Activated CD4-positive, alpha-beta T cell treated with anti-CD3 and anti-CD28 coated beads for 36 hours (primary cell): ENCODE data around the gene GNAS. TPM values are rescaled to one million over a fixed set of nuclear protein-coding genes. Genes with fewer than 3 reads are reported as not detected.

ENCODE experiments used
- ATAC-seq: fragments of 200-7000 bp; cut with Tn5 transposase; one replicate; pipeline ENCODE4 v1.10.0; 2021; ENCODE audit warnings: mild to moderate bottlenecking, moderate library complexity
- CTCF ChIA-PET: fragments of 350-600 bp; sonication (Branson Sonifier 250); formaldehyde crosslinking; loops from one replicate; lab custom pipeline; 2021; ENCODE audit warnings: antibody characterized with exemption; lab: Charles Lee
- POLR2A ChIA-PET: fragments of 350-600 bp; sonication (Branson Sonifier 250); formaldehyde crosslinking; loops from one replicate; lab custom pipeline; 2021; ENCODE audit warnings: antibody characterized with exemption, inconsistent platforms; lab: Charles Lee
- DNase-seq: peaks from one replicate; pipeline ENCODE4 v3.0.0-alpha.2; 2020
- H3K27ac Mint-ChIP-seq: one replicate; pipeline ENCODE4 v1.8.0; 2021; ENCODE audit warnings: mixed read lengths
- H3K27me3 Mint-ChIP-seq: one replicate; pipeline ENCODE4 v1.8.0; 2021; ENCODE audit warnings: mixed read lengths
- H3K36me3 Mint-ChIP-seq: one replicate; pipeline ENCODE4 v1.8.0; 2021; ENCODE audit warnings: low read depth, mixed read lengths
- H3K4me1 Mint-ChIP-seq: one replicate; pipeline ENCODE4 v1.8.0; 2021; ENCODE audit warnings: mixed read lengths
- H3K4me3 Mint-ChIP-seq: one replicate; pipeline ENCODE4 v1.8.0; 2021; ENCODE audit warnings: mild to moderate bottlenecking, moderate library complexity, mixed read lengths
- H3K9me3 Mint-ChIP-seq: one replicate; pipeline ENCODE4 v1.8.0; 2021; ENCODE audit warnings: low read depth, mixed read lengths
- intact Hi-C, 2 experiments: fragments of 100-400 bp; cut with DNase I in 1 of 2; cut with micrococcal nuclease in 1 of 2; formaldehyde crosslinking; loops; one replicate each; pipeline versions ENCODE4 v1.14.2 to v1.15.1; 2022 to 2024; cut with DNase I, micrococcal nuclease
- total RNA-seq, 2 experiments: library from RNA; stranded (reverse); gene quantifications; one replicate each; pipeline ENCODE4 v1.2.3, GENCODE V29; 2021

Gene GNAS
- total RNA-seq, 2 experiments from 2014 or later: 713 to 965 TPM

GRCh38 chr20:58868795-58869194 lies 16.3 kb downstream of the GNAS start:
- no peaks in the 10 kb centered on the region for H3K9me3 Mint-ChIP-seq
- H3K36me3 Mint-ChIP-seq: no peaks in the 10 kb centered on the region
- no peak for ATAC-seq
- no peaks in the 10 kb centered on the region for H3K27me3 Mint-ChIP-seq
- intact Hi-C loops: loop anchor here (5.0 to 10.0 kb wide), 2 partner anchors 626 to 629 kb away; no protein-coding TSS in a partner anchor
- no peak overlapping the region for H3K4me3 Mint-ChIP-seq
- CTCF ChIA-PET: interaction anchor here (2.2 kb wide), 1 partner anchor 339 kb away, joined by 14 read pairs; no protein-coding TSS in a partner anchor
- no peak overlapping the region for H3K27ac Mint-ChIP-seq
- DNase-seq: peak; percentile 19
- POLR2A ChIA-PET: no interaction called here
- H3K4me1 Mint-ChIP-seq: peaks cover 11% of the 10 kb centered on the region

GRCh38 chr20:58869662-58870227 lies 17.2 kb downstream of the GNAS start:
- intact Hi-C loops: loop anchor here (1.0 to 10.0 kb wide), 7 partner anchors 208 to 628 kb away; no protein-coding TSS in a partner anchor
- ChIA-PET POLR2A (no interaction called here), CTCF (interaction anchor here (0.6 to 2.4 kb wide), 22 partner anchors 10 to 626 kb away, joined by 3 to 17 read pairs (median 4); no protein-coding TSS in a partner anchor)
- H3K9me3 Mint-ChIP-seq: no peaks in the 10 kb centered on the region
- H3K27ac Mint-ChIP-seq: peak overlapping the region; percentile 27
- no peak overlapping the region for H3K4me3 Mint-ChIP-seq
- no peaks in the 10 kb centered on the region for H3K27me3 Mint-ChIP-seq
- no peak for ATAC-seq
- H3K4me1 Mint-ChIP-seq: peaks cover 11% of the 10 kb centered on the region
- DNase-seq: no peak
- H3K36me3 Mint-ChIP-seq: no peaks in the 10 kb centered on the region

DNA sequence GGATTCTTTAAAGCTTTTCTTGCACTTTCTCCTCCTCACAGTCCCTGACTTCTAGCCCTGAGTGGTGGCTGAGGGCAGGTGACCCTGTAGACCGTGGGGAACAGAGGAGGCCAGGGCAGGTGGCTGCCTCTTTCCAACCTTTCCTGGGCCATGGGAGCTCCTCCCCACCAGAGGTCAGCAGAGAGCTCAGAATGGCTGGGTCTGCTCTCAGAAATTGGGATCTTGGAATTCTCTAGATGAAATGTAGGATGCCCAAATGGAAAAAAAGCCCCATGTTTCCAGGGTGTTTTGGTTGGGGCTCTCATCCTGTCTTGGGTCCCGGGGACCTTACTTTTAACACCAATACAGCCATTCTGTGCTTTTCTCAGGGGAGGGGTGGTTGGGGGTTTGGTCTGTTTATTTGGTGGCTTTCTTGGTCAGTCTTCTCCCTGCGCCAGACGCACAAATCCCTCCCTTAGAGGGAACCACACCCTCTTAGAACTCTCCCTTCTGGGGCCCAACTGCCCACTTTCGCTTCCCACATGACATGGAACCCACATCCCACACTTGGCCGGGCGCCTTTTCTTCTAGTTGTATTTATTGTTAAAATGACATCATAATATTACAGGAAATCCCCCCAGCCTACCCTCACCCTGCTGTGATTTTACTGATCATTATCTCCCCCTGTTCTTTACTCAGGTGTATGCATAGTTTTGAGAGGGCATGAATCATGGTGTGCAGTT lies 17.9 kb downstream of the GNAS start:
- intact Hi-C loops: loop anchor here (1.0 to 5.0 kb wide), 5 partner anchors 207 to 533 kb away; no protein-coding TSS in a partner anchor
- peak; percentile 73 for DNase-seq
- H3K36me3 Mint-ChIP-seq: no peaks in the 10 kb centered on the region
- peak overlapping the region; percentile 27 for H3K27ac Mint-ChIP-seq
- H3K4me1 Mint-ChIP-seq: peaks cover 11% of the 10 kb centered on the region
- no peak overlapping the region for H3K4me3 Mint-ChIP-seq
- no peaks in the 10 kb centered on the region for H3K27me3 Mint-ChIP-seq
- ChIA-PET POLR2A (no interaction called here), CTCF (interaction anchor here (0.6 to 2.4 kb wide), 22 partner anchors 9 to 625 kb away, joined by 3 to 17 read pairs (median 4); no protein-coding TSS in a partner anchor)
- ATAC-seq: peak; percentile 75
- no peaks in the 10 kb centered on the region for H3K9me3 Mint-ChIP-seq

DNA sequence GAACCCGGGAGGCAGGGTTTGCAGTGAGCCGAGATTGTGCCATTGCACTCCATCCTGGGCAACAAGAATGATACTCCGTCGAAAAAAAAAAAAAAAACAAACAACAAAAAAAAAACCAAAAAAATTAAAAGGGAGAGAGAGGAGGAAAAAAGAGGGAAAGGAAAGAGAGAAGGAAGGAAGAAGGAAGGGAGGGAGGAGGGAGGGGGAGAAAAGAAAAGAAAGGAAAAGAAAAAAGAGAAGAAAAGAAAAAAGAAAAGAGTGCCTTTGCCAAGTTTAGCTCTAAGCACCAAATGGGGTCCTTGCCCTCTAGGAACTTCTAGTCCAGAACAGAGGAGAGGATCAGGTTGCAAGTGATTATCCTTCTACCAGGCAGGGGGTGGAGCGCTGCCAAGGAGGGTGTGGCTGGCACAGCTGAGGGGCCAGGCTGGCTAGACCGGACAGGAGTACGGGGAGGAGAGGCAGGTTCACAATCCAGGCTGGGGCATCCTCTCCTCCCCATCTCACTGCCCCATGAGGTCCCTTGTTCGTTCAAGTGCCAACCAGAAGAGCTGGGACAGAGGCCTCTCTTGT lies 19.1 kb downstream of the GNAS start:
- ATAC-seq (no peak), DNase-seq (no peak)
- Mint-ChIP-seq H3K9me3 (no peaks in the 10 kb centered on the region), H3K36me3 (no peaks in the 10 kb centered on the region), H3K27me3 (no peaks in the 10 kb centered on the region), H3K4me1 (peaks cover 11% of the 10 kb centered on the region), H3K27ac (no peak overlapping the region), H3K4me3 (no peak overlapping the region)
- ChIA-PET POLR2A (no interaction called here), CTCF (interaction anchor here (0.5 to 2.4 kb wide), 3 partner anchors 8 to 382 kb away, joined by 3 to 17 read pairs (median 8); no protein-coding TSS in a partner anchor)
- intact Hi-C loops: loop anchor here (5.0 kb wide), 3 partner anchors 206 to 531 kb away; no protein-coding TSS in a partner anchor

DNA sequence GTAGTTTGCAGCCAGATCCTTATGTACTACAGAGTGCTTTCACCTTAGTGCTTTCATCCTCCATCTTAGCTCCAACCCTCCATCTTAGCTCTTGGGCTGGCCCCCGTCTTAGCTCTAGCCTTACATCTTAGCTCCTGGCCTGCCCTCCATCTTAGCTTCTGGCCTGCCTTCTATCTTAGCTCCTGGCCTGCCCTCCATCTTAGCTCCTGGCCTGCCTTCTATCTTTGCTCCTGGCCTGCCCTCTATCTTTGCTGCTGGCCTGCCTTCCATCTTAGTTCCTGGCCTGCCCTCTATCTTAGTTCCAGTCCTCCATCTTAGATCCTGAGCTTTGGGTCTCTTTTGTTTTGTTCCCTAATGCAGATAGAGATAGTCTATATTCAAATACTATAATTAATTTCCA lies 22.0 kb downstream of the GNAS start:
- Mint-ChIP-seq H3K4me1 (peaks cover 33% of the 10 kb centered on the region), H3K9me3 (no peaks in the 10 kb centered on the region)

GRCh38 chr20:58875111-58875510 lies 22.6 kb downstream of the GNAS start:
- POLR2A ChIA-PET: interaction anchor here (0.6 kb wide), 1 partner anchor 380 kb away, joined by 3 read pairs; no protein-coding TSS in a partner anchor
- DNase-seq (no peak), ATAC-seq (no peak)
- Mint-ChIP-seq H3K36me3 (no peaks in the 10 kb centered on the region), H3K27ac (no peak overlapping the region), H3K4me1 (peaks cover 31% of the 10 kb centered on the region), H3K27me3 (no peaks in the 10 kb centered on the region), H3K4me3 (no peak overlapping the region), H3K9me3 (no peaks in the 10 kb centered on the region)
- intact Hi-C loops: no loop called here
- CTCF ChIA-PET: interaction anchor here (0.6 to 1.1 kb wide), 3 partner anchors 85 to 334 kb away, joined by 3 read pairs; no protein-coding TSS in a partner anchor

More for the DNA sequence above, 22.0 kb downstream of the GNAS start:
- no peak for DNase-seq
- H3K36me3 Mint-ChIP-seq: no peaks in the 10 kb centered on the region
- POLR2A ChIA-PET: interaction anchor here (0.6 to 1.0 kb wide), 3 partner anchors 108 to 381 kb away, joined by 3 to 4 read pairs (median 4); no protein-coding TSS in a partner anchor
- ATAC-seq: peak; percentile 16
- no peak overlapping the region for H3K4me3 Mint-ChIP-seq
- H3K27ac Mint-ChIP-seq: no peak overlapping the region
- H3K27me3 Mint-ChIP-seq: no peaks in the 10 kb centered on the region
- intact Hi-C loops: loop anchor here (5.0 kb wide), 3 partner anchors 203 to 528 kb away; no protein-coding TSS in a partner anchor
- CTCF ChIA-PET: interaction anchor here (0.6 to 1.1 kb wide), 3 partner anchors 85 to 334 kb away, joined by 3 read pairs; no protein-coding TSS in a partner anchor

DNA sequence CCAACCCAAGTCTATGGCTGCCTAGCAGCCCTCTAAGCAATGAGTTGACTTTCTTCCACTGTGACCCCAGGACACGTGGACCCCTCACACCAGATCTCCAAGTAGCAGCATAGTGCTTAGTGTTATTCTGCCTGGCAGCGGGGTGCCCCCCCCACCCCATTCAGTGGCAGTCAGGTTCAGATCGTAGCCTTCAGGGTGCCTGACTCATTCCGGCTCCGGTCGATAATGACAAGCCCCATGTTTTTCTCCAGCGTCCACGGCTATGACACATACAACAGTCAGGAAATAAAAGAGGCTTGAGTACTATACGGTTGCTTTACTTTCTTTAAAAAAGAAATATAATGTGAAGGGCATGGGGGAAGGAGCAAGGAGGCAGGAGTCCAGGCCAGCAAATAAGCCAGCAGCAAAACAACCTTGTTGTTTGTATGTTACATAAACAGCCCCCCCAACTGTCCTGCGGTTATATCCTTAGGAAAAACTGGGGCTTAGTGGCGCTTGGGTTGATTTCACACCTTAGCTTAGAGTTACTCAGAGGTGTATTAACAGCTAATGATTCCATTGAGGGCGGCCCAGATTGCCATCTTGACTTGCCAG lies 23.1 kb downstream of the GNAS start:
- ATAC-seq (no peak), DNase-seq (no peak)
- CTCF ChIA-PET: interaction anchor here (0.7 to 2.3 kb wide), 4 partner anchors 9 to 333 kb away, joined by 3 to 8 read pairs (median 4); no protein-coding TSS in a partner anchor
- Mint-ChIP-seq H3K4me3 (no peak overlapping the region), H3K36me3 (no peaks in the 10 kb centered on the region), H3K9me3 (no peaks in the 10 kb centered on the region), H3K4me1 (peaks cover 26% of the 10 kb centered on the region), H3K27ac (no peak overlapping the region), H3K27me3 (no peaks in the 10 kb centered on the region)
- POLR2A ChIA-PET: no interaction called here
- intact Hi-C loops: no loop called here

DNA sequence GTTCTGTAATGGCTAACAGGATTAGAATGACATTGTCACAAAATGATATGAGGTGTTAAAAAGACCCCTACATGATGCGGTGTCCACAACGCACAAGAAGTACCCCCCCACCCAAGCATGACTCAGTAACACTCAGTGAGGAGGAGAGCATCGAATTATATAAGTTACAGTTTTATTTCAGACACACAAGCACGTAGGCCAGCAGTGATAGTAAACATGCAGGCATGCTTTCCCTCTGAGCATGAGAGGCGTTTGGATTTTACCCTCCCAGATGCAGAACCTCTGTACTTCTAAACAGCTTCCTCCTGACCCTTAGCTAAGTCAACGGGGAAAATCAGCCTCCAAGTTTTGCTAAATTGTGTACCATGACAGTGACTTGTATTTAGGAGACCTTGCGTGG lies 23.9 kb downstream of the GNAS start:
- no peaks in the 10 kb centered on the region for H3K9me3 Mint-ChIP-seq
- DNase-seq (no peak), ATAC-seq (no peak)
- ChIA-PET POLR2A (no interaction called here), CTCF (interaction anchor here (0.5 to 2.3 kb wide), 4 partner anchors 9 to 530 kb away, joined by 3 to 8 read pairs (median 5); no protein-coding TSS in a partner anchor)
- H3K27ac Mint-ChIP-seq: peak overlapping the region; percentile 37
- H3K27me3 Mint-ChIP-seq: no peaks in the 10 kb centered on the region
- no peak overlapping the region for H3K4me3 Mint-ChIP-seq
- no peaks in the 10 kb centered on the region for H3K36me3 Mint-ChIP-seq
- peaks cover 22% of the 10 kb centered on the region for H3K4me1 Mint-ChIP-seq
- intact Hi-C loops: no loop called here

DNA sequence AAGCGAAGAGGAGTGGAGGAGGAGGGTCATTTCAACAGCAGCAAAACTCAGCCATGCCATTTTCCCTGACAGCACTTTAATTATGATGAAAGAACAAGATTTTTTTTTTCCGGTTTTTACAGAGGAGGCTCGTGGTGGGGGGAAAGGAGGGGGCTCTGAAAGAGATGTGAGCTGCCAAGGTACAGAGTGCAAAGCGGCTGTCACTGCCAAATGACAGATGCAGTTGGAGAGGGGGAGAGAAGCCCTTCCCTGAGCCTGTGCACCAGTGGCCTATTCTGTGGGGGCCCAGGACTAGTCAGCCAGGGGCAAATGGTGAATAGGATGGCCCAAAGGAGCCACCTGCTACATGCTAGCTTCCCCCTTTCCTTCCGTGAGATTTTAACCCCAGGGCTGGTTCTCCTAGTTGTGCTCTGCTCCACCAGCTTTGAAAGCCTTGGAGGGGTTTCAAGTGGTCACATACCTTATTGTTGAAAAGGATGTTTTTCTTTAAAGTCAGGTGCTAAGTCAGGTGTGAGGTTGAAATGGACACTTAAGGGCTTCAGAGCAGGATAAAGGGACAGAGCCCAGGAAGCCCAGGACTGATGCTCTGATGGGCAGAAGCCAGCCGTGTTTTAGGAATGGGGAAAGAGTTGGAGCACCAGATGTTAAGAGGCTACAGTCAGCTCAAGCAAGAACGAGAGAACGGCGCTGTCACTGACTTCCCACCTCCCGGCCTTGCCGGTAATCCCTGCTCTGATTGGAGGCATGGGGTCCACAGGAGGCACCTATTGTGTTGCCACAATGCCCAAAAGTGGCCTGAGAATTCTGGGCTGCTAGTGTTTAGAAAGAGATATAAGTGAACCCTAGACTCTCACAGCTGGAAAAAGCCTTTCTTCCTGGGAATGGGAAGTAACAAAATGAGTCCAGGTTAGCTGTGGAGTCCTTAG lies 24.8 kb downstream of the GNAS start:
- DNase-seq (no peak), ATAC-seq (no peak)
- H3K27ac Mint-ChIP-seq: peak overlapping the region; percentile 78
- CTCF ChIA-PET: interaction anchor here (1.6 to 2.3 kb wide), 2 partner anchors 9 to 10 kb away, joined by 6 to 8 read pairs; no protein-coding TSS in a partner anchor
- peaks cover 22% of the 10 kb centered on the region for H3K4me1 Mint-ChIP-seq
- no peaks in the 10 kb centered on the region for H3K36me3 Mint-ChIP-seq
- POLR2A ChIA-PET: no interaction called here
- no peaks in the 10 kb centered on the region for H3K27me3 Mint-ChIP-seq
- intact Hi-C loops: no loop called here
- H3K9me3 Mint-ChIP-seq: no peaks in the 10 kb centered on the region
- H3K4me3 Mint-ChIP-seq: no peak overlapping the region

DNA sequence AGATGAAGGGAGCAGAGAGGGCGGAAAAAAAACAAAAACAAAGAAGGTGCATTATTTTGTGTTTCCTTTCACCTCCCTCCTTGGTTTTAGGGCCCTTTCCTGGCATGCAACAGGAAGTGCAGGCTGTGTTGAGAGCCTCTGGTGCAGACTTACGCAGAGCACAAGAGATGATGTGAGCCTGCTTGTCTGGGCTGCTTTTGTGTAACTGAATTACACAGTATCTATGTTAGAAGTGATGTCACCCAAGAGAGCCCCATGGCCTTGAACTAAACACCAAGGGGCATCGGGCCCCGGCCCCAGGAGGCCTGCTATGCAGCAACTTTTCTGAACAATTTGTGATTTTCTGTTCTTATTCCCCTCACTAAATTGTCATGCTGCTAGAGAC lies 25.5 kb downstream of the GNAS start:
- ChIA-PET CTCF (no interaction called here), POLR2A (no interaction called here)
- ATAC-seq (peak; percentile 92), DNase-seq (peak; percentile 63)
- no peaks in the 10 kb centered on the region for H3K9me3 Mint-ChIP-seq
- intact Hi-C loops: no loop called here
- H3K27me3 Mint-ChIP-seq: no peaks in the 10 kb centered on the region
- H3K27ac Mint-ChIP-seq: peak overlapping the region; percentile 78
- H3K4me3 Mint-ChIP-seq: no peak overlapping the region
- no peaks in the 10 kb centered on the region for H3K36me3 Mint-ChIP-seq
- H3K4me1 Mint-ChIP-seq: peaks cover 22% of the 10 kb centered on the region
